Activated CD8-positive, alpha-beta memory T cell treated with anti-CD3 and anti-CD28 coated beads for 48 hours (primary cell): ENCODE data around the gene PRKCQ.
"Not testable (repeated sequence)": the region's sequence is repeated elsewhere in the genome, so short reads cannot be mapped to it uniquely, and the experiment has no call there.

ENCODE experiments used
- DNase-seq, 3 experiments: peaks; one replicate each; pipeline ENCODE4 v3.0.0-alpha.2; 2020; ENCODE audit warnings: low read depth in 2 of 3, low spot score in 2 of 3

The PRKCQ gene

DNA sequence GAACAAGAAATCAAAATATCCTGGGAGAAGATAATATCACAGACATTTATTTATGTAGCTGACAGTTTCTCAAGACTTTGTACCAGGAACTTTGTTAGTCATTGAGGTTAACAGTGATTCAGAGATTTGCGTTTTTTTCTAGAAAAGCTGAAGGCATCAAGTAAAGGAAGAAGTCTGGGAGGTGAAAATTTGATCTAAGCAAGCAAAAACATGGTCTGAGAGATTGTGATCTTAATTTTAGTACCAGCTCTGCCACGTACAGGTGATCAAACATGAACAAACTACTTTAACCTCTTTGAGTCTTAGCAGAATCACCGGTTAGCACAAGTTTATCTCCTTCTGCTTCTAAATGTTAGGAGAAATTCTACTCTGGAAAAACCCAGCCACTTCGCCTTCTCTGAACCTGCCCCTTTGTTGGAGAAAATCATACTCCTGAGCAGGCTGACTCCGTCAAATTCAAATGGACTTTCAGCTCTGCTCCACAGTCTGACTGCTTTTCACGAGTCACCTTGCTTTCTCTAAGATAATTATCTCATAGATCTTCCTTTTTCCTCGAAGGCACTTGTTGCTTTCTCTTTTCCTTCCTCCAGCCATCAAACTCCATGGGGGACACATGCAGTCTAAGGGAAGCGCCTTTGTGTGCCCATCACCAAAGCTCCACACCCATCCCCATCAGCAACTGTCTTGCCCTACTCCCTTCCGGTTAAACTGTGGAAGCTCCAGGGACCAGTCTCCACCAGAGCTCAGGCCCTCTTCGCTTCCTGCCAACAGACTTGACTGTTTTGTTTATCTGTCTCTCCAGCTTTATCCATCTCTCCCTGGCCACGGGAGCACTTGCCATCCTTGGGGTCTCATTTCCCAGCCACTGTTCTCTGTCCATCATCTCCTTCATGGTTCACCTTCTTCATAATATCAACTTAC is 86.3 kb downstream of the PRKCQ start:
- no peak for DNase-seq

DNA sequence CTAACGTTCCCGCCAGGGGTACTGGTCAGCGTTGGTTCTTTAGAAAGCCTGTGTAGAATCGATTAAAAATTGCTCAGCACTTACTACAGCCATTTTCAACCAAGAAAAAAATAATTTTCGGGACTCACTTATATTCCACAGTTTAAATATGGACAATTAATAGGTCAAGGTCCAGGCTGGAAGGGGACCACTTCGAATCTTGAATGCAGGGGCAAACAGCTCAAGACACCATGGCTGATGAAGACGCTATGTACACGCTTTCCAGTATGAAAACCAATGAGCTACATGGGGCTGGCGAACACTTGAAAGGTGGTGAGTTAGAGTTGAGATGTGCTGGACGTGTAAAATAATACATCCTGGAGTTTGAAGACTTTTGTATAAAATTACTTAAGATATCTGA is 87.2 kb downstream of the PRKCQ start:
- DNase-seq, result no peak

DNA sequence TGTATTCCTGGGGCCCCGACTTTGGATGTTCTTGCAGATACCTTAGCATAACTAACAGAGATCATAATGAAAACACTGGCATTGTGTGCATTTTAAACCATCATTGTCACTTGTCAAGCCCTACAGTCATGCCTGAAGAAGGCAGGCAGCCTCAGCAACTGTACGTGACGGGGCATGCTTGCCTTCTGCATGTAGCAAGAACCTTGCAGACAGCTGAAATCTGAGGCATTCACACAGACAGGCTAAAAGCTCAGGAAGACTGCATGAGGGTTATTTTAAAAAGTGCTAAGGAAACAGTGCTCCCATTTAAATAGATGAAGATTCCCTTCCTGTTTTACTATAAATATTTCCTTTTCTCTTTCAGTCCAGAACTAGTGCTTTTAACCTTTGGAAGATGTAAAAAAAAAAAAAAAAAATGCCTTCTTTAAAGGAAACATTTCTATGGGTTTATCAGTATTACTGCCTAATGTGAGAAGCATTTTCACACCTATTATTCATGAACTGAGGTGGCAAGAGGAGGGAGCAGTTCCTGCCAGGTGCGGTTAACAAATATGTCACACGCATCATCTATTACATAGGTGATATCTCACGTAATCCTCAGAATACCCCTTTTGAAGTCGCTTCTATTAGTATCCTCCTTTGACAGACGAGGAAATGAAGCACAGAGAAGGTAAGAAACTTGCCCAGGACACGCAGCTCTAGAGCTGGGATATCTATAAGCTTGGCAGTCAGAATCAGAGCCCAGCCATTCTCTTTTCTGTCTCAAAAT is 88.1 kb downstream of the PRKCQ start:
- no peak for DNase-seq

GRCh38 chr10:6490614-6491013 is 89.5 kb downstream of the PRKCQ start:
- no peak for DNase-seq

GRCh38 chr10:6487920-6488319 is 92.2 kb downstream of the PRKCQ start:
- no peak for DNase-seq

DNA sequence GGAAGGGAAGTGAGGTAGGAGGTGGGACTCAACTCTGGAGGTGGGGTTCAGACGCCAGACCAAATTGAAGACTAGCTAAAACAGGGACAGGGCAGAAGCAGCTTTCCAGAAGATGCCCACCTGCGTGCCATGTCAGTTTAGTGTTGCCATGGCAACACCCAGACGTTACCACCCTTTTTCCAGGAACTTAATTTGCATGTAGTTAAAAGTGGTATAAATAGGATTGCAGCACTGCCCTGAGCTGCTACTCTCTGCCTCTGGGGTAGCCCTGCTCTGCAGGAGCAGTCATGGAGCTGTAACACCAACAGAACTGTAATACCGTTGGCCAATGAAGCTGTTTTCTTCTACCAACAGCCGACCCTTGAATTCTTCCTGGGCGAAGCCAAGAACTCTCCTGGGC is 93.8 kb downstream of the PRKCQ start:
- no peak for DNase-seq

GRCh38 chr10:6482737-6483357 is 97.2 kb downstream of the PRKCQ start:
- DNase-seq, result no peak

- DNase-seq, result no peak
Observed at GRCh38 chr10:6478722-6479121, 101.4 kb downstream of the PRKCQ start.

DNA sequence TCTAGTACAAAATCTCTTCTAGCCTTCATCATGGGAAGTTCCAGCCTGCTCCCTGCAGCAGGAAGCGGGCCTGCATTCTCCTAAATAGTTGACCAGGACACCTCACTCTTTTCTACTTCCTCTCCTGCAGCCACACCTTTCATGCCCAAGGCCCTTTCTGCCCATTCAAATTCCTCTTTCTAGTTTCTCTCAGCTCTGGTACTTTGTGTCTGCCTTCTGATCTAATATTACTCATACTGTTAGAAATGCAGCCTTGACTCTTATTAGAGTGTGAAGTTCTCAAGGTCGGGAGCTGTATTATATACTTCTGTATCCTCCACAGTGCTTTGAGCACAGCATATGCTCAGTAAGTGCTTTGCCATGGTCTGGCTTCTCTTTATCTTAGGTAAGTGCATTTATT is 103.1 kb downstream of the PRKCQ start:
- DNase-seq, result no peak

- no peak for DNase-seq
Observed at GRCh38 chr10:6474871-6475270, 105.2 kb downstream of the PRKCQ start.

- no peak for DNase-seq
Observed at GRCh38 chr10:6473901-6474370, 106.1 kb downstream of the PRKCQ start.

- DNase-seq, result no peak
Observed at GRCh38 chr10:6473430-6473829, 106.6 kb downstream of the PRKCQ start.

DNA sequence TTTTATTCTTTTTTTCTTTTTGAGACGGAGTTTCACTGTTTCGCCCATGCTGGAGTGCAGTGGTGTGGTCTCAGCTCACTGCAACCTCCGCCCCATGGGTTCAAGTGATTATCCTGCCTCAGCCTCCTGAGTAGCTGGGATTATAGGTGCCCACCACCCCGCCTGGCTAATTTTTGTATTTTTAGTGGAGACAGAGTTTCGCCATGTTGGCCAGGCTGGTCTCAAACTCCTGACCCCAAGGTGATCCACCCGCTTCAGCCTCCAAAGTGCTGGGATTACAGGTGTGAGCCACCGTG is 107.4 kb downstream of the PRKCQ start:
- not testable (repeated sequence) for DNase-seq

DNA sequence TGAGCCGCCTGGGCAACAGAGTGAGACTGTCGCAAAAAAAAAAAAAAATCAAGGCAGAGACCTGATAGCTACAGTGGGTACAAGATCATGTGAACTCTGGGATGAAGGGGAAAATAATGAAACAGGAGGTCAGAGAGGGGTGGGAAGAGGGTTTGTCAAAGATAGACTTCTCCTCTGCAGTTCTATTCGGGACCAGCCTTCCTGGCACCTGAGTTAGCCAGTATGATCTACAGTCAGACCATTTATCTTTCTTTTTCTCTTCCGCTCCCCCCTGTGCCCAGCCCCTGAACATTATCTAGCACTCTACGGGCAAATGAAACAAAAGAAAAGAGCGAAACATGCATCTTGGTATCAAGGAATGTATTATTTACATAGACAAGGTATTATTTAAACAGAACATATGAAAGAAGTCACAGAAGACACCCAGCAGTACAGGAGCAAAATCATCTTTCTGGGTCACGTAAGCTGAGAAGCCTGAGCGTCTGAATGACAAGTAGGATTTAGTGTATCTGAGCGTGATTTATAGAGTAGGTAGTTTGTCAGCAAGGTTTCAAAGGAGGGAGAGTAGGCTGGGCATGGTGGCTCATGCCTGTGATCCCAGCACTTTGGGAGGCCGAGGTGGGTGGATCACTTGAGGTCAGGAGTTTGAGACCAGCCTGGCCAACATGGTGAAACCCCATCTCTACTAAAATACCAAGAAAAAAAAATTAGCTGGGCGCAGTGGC is 109.0 kb downstream of the PRKCQ start:
- DNase-seq, result no peak

GRCh38 chr10:6469661-6470060 is 110.4 kb downstream of the PRKCQ start:
- no peak for DNase-seq

GRCh38 chr10:6465854-6466601 is 114.0 kb downstream of the PRKCQ start:
- no peak for DNase-seq

- DNase-seq, result no peak
Observed at GRCh38 chr10:6465437-6465836, 114.6 kb downstream of the PRKCQ start.

GRCh38 chr10:6464862-6465430 is 115.1 kb downstream of the PRKCQ start:
- DNase-seq, result no peak

- no peak for DNase-seq
Observed at GRCh38 chr10:6463366-6463765, 116.7 kb downstream of the PRKCQ start.

DNA sequence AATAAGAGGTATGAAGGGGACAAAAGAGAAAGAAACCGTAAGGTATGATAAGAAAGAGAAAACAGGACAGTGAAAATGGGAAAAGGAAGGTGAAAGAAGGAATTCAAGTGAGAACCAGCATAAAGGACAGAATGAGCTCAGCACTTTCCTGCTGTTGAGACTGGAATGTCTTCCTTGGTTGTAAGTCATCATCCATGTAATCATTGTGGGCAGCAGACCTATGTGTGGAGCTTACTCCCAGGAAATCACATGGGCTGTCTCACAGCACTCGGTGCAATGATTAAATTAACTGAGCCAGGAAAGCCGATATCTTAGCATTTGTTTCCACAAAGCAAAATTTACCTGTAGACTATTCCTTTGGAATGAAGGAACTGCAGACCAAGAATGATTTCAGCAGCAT is 118.1 kb downstream of the PRKCQ start:
- DNase-seq, result no peak
